ENCODE data around the gene BTRC.
A peak's percentile ranks its signal among the peaks of the same experiment; 100 is the strongest.
"Not testable (repeated sequence)": the region's sequence is repeated elsewhere in the genome, so short reads cannot be mapped to it uniquely, and the experiment has no call there.

BTRC gene

DNA sequence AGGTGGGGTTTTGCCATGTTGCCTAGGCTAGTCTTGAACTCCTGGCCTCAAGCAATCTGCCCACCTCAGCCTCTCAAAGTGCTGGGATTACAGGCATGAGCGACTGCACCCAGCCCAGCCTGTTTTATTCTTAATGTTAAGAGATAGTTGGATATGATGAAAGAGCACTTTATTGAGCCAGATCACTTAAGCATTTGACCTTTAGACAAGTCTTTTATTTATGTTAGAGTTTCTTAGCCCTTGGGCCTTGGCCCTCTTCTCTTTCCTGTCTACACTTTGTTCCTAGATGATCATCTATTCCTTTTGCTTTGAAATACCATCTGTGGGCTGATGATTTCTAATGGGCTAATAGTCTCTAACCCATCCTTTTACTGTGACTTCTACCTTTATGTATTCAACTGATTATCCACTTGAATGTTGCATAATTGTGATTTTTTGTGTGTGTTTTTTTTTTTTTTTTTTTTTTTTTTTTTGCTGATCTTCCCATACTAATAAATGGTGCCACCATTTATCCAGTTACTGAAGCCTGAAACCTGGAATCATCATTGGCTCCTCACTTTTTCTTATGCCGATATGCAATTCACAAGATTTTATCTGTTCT, 34.8 kb downstream of the BTRC start:
- no peak for DNase-seq

DNA sequence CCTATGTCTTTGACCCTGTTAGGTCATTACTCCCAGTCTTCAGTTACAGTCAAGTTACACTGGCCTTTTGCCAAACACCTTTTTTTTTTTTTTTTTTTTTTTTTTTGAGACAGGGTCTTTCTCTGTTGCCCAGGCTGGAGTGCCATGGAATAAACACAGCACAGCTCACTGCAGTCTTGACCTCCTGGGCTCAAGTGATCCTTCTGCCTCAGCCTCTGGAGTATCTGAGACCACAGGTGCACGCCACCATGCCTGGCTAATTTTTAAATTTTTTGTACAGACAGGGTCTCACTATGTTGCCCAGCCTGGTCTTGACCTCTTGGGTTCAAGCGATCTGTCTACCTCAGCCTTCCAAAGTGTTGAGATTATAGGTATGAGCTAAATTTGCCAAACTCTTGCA, 35.6 kb downstream of the BTRC start:
- DNase-seq, result not testable (repeated sequence)

DNA sequence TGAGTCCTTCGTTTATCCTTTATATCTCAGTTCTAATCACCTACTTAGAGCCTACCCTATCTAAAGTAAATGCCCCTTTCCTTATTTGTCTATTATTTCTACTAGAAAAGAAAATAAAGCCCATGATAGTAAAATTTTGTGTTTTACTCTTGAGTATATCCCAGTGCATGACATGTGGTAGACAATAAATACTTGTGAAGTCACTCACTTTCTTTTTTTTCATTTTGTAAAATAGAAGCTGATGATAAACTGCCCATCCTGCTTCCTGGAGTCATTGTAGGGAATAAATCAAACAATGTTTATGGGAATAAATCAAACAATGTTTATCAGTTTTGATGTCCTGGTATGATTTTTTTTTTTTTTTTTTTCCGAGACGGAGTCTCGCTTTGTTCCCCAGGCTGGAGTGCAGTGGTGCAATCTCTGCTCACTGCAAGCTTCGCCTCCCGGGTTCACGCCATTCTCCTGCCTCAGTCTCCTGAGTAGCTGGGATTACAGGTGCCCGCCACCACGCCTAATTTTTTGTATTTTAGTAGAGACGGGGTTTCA, 36.1 kb downstream of the BTRC start:
- DNase-seq, result no peak

DNA sequence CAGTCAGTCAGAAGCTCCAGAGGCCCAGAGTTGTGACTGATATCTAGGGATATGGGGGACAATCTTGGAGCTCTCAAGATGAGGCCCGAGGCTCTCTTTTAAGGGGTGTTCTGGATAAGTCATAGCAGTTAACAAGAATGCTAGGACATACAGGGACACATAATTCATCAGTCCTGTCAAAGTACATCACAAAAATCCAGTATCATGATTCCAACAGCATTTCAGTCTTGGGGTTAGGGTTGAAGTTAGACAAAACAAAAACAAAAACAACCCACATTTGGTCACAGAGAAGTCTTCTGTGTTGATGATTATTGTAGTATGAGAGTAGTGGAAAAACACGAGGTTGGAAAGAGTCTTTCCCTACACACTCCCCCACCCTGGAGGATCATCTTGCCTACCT, 39.4 kb downstream of the BTRC start:
- no peak for DNase-seq

DNA sequence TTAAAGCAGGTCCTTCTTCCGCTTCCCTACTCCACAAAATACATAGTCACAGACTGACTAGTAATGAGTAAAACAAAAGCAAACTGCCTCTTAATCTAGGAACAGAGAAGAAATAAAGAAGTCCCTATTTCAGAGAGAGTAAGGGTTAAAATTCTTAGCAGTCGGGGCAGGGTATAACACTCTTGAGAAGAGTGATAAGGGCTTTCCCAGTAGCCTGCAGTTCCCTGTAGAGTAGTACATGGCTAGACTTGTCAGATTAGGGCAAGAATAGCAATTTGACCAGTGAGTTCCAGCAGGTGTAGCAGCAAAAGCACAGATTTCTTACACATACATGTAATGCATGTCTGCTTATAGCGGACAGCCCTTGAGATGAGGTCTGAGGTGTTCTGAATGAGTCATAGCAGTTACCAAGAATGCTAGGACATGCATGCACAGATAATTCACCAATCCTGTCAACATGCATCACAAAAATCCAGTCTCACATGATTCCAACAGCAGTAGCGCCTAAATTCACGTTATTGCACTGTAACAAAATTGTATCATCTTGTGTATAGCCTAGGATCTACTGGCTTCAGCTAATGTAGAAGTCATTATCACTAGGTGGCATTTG, 40.7 kb downstream of the BTRC start:
- DNase-seq, result no peak

DNA sequence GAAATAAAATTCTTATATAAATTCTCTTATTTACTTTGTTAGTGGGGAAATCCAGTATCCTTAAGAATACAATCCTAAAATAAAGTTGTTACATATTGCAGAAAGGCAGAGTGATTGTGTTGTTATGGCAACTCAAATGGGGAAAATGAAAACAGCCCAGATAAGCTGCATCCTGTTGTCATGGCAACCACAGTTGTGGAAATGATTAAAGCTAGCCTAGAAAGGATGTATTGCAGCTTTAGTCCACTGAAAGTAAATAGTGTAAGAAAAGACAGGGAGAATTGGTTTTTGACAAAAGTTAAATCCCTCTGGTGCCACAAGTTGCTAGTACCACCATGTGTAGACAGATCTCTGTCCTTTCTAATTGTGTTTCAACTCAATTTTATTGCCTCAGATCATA, 43.2 kb downstream of the BTRC start:
- no peak for DNase-seq

DNA sequence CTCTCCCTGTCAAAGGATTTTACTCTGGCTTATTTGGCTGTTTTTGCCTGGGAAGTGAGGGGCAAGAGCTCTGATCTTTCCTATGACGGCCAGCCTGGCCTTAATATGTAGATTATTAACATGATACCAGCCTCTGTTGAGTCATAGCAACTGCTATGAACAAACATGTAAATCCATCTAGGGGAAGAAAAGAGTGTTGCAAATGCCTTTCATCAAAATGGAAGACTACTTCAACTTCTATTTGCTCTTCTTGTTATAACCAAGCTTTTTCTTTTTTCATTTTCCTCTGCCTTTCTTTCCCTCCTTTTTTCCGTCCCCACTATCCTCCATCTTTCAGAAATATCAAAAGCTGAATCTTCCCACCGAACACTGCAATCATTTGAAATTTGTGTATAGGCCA, 46.6 kb downstream of the BTRC start:
- no peak for DNase-seq

DNA sequence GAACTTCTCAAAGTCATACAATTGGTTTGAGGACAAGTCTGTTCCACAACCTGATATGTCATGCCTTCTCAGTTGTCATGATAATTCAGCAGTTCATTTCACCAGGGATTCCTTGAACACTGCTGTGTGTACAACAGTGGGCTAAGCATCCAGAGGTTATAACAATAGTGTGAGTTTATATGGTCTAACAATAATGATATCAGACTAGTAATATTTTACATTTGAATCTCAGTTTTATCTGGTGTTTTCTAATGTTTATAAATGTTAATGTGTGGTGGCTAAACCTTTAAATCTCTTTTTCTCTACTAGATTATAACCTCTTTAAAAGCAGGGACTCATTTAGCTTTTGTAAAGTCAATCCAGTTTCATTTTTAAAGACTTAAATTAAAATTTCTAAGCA, 48.7 kb downstream of the BTRC start:
- no peak for DNase-seq

DNA sequence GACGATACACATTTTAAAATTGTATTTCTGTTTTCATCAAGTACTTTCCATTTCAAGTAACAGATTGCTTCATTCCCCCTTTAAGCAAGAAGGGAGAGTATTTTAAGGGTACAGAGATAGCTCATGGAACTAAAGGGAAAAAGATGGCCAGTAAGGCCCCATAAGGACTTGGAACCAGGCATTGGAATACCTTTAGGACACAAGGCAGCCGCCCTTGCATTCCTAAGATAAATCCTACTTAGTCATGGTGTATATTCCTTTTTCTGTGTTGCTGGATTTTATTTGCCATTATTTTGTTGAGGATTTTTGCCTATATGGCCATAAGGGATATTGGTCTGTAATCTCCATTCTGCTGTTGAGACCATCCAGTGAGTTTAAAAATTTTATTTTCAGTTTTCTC, 49.2 kb downstream of the BTRC start:
- DNase-seq, result no peak

DNA sequence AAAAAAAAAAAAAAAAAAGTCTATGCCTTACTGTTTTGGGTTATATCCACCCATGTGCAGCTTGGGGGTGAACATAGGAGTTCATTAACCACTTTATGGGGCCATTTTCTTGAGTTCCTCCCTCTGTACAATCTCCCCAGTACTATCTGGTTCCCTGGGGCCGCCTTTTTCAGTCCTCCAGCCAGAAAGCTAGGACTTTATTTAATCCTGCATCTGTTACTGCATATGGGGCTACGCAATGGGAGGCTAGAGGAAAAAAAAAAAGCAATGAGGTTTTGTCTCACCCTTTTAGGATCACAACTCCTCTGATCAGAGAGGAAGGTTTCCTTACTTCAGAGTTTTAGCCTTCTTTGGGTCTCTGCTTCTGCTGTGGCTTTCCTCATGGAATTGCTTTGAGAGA, 51.0 kb downstream of the BTRC start:
- no peak for DNase-seq

DNA sequence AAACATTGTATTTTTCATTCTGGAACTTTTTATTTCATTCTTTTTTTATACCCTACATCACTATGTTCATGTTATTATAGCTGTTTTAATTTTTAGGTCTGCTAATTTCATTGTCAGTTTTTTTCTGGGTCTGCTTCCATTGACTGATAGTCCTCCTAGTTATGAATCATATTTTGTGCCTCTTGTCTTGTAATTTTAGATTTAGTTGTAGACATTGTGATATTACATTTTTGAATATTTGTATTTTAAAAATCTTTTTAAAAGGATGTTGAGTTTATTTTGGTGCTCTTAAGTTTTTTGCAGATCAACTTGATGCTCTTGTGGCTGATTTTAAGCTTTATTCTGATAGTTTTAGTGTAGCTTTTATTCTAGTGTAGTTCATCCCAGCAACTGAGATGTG, 57.6 kb downstream of the BTRC start:
- DNase-seq, result no peak

DNA sequence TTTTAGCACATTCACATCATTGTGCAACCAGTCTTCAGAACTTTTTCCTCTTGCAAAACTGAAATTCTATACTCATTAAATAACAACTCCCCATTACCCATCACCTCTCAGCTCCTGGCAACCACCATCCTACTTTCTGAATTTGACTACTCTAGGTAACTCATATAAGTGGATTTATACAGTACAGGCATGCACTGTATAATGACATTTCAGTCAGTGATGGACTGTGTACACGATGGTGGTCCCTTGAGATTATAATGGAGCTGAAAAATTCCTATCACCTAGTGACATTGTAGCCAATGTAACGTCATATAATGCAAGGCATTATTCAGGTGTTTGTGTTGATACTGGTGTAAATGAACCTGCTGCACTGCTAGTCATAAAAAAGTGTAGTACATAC, 60.1 kb downstream of the BTRC start:
- DNase-seq, result no peak

DNA sequence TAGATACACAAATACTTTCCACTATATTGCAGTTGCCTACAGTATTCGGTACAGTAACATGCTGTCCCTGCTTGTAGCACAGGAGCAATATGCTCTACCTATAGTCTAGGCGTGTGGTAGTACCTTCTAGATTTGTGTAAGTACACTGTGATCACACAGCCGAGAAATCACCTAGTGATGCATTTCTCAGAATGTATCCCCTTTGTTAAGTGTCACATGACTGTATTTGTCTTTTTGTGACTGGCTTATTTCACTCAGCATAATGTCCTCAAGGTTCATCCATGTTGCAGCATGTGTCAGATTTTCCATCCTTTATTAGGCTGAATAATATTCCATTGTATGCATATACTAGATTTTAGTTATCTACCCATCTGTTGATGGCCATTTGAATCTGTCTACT, 61.9 kb downstream of the BTRC start:
- no peak for DNase-seq

DNA sequence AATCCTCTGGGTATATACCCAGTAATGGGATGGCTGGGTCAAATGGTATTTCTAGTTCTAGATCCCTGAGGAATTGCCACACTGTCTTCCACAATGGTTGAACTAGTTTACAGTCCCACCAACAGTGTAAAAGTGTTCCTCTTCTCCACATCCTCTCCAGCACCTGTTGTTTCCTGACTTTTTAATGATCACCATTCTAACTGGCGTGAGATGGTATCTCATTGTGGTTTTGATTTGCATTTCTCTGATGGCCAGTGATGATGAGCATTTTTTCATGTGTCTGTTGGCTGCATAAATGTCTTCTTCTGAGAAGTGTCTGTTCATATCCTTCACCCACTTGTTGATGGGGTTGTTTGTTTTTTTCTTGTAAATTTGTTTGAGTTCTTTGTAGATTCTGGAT, 68.0 kb downstream of the BTRC start:
- DNase-seq, result not testable (repeated sequence)

DNA sequence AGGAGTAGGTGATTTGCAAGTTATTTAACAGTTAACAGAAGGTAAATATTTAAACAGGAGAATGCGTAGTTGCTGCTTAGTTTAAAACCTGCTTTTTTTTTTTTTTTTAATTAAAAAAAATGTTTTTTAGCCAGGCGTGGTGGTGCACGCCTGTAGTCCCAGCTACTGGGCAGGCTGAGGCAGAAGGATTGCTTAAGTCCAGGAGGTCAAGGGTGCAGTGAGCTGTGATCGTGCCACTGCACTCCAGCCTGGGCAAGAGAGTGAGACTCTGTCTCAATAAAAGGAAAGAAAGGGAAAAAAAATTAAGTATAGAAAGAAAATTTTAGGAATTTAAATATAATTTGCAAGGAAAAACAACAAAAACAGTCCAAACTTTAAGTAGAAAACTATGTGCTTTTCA, 71.6 kb downstream of the BTRC start:
- DNase-seq, result no peak

DNA sequence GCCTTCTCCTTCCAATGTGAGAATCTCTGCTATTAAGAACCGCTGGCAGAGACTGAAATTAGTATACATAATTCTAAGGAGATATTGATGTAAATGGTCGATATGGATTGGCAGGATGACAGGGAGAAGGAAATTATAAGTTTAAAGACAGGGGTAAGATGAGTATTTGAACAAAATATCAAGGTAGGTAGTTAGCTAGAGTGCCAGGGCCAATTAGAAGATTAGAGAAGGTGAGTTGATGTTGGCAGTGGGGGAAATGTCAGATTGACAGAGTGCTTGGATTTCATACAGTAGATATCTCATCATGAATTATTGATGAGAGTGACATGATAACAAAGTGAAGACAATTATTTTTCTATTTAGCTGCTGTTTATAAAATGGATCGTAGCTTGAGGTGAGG, 74.1 kb downstream of the BTRC start:
- no peak for DNase-seq

DNA sequence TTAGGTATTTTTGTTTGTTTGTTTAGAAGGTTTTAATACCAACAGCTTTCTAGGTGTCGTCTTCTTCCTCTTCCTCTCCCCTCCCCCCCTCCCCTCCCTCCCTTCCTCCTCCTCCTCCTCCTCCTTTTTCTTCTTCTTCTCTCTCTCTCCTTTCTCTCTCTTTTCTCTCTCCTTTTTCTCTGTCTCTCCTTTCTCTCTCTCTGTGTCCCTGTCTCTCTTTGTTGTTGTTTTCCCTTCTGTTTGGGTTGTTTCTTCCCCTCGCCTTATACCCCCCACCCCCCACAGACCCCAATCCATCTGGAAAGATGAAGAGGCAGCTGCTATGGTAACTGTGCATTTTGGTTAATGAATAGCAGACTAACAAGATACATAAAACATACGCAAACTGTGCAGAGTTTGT, 75.5 kb downstream of the BTRC start:
- no peak for DNase-seq

DNA sequence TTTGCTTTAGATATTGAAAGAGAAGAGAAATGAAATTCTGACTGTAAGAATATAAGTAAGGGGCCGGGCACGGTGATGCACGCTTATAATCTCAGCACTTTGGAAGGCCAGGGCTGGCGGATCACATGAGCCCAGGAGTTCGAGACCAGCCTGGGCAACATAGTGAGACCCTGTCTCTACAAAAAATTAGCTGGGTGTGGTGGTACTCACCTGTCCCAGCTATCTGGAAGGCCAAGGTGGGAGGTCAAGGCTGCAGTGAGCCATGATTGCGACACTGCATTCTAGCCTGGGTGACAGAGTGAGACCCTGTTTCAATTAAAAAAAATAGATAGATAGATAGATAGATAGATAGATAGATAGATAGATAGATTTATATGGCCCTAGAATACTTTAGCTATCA, 82.3 kb downstream of the BTRC start:
- no peak for DNase-seq

DNA sequence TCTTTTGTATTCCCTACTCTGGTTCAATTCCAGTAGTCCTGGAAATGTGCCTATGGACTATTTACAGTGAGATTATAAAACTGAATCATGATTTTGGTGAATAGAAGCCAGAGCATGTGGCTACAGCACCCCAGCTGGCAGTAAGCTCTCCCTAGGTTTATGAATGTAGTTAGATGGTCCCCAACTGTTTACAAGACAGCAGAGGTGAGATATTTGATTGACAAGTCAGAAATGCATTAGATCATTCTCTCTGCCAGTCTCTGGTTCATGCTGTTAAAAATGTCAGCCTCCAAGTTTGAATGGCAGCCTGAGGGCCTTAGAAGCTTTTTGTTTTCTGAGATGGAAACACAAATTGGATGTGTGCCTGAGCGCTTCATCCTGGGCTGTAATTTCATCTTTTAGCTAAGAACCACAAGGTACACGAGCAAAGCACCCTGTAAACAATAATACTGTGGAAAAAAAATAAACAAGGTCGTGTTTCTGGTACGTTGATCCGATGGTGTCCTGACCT, 85.0 kb downstream of the BTRC start:
- no peak for DNase-seq

DNA sequence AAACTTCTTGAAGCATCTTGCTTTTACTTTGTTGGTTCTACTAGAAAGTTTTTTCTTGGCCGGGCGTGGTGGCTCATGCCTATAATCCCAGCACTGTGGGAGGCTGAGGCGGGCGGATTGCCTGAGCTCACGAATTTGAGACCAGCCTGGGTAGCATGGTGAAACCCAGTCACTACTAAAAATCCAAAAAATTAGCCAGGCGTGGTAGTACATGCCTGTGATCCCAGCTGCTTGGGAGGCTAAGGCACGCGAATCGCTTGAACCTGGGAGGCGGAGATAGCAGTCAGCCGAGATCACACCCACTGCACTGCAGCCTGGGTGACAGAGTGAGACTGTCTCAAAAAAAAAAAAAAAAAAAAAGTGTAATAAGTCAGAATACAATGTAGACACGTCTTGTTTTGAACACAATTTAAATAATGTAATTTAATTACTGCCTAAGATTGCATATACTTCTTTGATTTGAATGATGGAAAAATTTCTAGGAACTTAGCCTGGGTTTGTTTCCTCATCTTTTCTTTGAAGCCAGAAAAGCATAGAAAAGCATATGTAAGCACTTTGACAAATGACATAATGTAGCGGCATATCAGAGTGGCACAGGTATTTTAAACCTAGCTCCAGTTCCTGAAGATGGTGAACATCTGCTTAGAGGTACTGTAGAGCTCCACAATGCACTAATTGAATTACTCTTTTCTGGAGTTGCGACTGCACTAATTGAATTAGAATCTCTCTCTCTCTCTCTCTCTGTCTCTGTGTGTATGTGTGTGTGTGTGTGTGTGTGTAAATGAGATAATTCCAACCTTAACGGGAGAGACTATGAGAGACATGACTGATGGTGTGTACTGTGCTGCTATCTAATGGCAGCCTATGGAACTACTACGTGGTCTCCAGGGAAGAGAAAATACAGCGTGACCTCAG, 87.8 kb downstream of the BTRC start:
- peak; percentile 14 for DNase-seq

DNA sequence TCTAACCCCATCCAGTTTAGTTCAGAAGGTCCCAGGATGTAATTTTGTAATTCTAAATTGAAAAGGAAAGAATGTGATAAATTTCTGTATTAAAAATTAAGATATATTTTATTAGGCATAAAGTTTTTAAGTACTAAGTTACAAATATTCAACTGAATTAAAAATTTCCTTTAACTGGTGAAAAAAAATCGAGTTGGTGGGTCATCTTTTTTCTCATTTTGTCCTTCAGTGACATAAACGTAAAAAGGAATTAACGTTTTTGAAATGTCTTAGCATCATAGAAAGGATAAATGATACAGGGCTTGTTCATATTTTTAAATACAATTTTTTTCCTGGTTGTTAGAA, 88.5 kb downstream of the BTRC start:
- no peak for DNase-seq

DNA sequence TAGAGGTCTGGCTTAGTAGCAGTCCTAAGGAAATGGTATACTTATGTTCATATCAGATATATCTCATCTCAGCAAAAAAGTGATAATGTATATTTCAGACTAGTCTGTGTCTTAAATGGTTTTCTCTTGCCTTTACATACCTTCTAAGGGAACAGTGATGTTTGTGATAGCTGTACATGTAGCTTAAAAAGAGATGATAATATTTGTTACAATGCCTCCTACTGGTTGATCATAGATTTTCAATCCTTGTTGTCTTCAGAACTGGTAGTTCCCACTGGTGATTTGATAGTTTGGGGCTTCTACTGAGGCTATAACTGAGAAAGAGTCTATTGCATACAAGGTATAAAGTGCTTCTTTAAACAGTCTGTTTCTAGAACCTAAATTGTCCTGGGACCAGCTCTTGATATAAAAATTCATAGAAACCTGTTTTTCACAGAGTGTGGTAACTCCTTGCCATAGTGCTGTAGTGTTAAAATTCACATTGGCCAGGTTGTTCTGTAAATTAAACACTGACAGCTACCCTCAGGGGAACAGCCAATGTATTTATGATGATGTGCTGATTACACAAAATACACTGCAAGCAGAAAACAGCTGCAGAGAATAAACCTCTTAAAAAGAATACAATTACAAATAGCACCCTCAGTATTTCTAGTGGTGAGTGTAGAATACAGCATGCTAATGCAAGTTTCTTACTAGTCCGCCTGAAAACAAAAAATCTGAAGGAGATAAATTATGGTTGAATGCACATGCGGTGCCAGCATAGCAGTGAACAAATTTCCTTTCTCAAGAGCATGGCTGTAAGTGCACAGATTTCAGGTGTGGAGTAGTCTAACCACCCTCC, 90.3 kb downstream of the BTRC start:
- DNase-seq, result no peak

DNA sequence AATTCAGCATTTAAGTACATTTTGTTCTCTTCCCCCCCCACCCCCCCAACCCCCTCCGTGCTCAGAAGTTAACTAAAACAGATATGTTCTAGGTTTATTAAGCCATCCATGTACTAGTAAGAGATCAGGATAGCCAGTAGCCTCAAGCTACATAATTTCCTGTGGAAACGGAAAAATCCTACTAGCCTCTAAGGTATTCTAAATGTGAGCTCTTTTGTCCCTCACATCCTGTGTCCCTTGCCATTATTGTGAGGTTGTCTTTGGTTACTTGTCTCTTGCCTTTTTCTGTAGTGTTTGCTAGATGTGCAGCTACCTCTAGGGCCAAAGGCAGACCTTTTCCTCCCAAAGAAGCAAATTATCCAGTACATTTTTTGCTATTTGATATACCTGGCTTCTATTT, 92.1 kb downstream of the BTRC start:
- no peak for DNase-seq
